ENCODE measurements around the gene PTPRN2. TPM values are rescaled to one million over a fixed set of nuclear protein-coding genes. Genes with fewer than 3 reads are reported as not detected.

Gene PTPRN2
- total RNA-seq, 3 donors from 2014 or later: 0.43 to 0.66 (median 0.63) TPM

DNA sequence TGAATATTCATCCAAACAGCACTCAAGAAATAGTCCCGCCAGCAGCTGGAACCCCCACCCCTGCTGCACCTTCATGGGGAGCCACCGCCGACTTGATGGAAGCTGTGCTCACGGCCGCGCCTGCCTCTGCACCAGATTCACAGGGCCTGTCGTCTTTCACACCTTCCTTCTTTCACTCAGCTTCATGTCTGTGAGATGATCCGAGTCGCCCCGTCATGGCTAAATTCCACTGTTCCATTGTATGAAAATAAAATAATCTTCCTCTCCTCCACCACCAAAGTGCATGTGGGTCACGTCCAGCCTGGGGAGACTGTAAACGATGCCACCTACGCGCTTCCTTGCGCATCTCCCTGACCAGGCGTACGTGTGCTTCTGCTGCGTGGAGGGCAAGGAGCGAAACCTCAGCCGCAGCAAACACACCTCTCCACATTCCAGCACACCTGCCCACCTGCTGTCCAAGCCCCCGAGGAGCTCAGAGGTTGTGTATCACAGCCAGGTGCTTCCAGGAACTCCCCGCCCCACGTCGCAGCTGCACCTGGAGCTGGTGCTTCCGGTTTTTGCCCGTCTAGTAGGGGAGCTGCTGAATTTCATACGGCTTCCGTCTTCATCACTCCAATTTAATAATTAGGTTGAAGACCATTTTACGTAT, 137.0 kb downstream of the PTPRN2 start:
- no peaks in the 10 kb centered on the region for H3K36me3 Mint-ChIP-seq (ENCODE audit: insufficient read depth)
- no peak overlapping the region for H3K4me3 Mint-ChIP-seq
- peaks cover 9% of the 10 kb centered on the region for H3K9me3 Mint-ChIP-seq
- no peak for DNase-seq
- no peaks in the 10 kb centered on the region for H3K4me1 Mint-ChIP-seq (ENCODE audit: low read depth)
- no peaks in the 10 kb centered on the region for H3K27me3 Mint-ChIP-seq (ENCODE audit: low read depth)
- ATAC-seq: no peak

DNA sequence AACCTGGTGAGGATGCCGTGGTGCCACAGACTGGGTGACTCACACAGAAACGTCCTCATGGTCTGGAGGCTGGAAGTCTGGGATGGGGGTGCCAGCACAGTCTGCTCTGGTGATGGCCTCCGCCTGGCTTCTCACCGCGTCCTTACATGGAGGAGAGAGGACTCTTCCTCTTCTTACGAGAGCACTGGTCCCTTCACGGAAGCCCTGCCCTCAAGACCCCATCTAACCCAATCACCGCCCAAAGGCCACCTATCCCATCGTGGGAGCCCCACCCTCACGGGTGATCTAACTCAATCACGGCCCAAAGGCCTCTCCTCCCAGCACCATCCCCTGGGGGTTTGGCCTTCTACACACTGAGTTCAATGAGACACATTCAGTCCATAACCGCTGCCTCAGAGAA, 137.7 kb downstream of the PTPRN2 start:
- no peaks in the 10 kb centered on the region for H3K4me1 Mint-ChIP-seq (ENCODE audit: low read depth)
- ATAC-seq: no peak

DNA sequence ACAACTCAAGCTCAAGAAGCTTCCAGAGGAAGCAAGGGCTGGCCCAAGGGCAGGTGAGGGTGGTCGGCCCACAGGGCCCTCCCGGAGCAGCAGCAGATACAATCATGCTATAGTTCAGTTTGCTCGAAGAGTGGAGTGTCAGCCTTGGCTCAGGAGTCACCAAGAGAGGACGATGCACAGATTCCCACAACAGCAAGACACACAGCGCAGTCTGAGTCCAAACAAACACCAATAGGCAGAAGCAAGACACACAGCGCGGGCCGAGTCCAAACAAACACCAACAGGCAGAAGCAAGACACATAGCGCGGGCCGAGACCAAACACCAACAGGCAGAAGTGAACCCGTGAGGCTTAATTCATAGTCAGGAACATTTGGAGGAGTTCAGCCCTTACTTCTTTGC, 138.4 kb downstream of the PTPRN2 start:
- Mint-ChIP-seq H3K9me3 (peaks cover 3% of the 10 kb centered on the region), H3K4me1 (ENCODE audit: low read depth) (no peaks in the 10 kb centered on the region), H3K4me3 (no peak overlapping the region), H3K27me3 (ENCODE audit: low read depth) (peaks cover 4% of the 10 kb centered on the region), H3K36me3 (ENCODE audit: insufficient read depth) (no peaks in the 10 kb centered on the region)
- DNase-seq: no peak
- ATAC-seq: no peak

More for the DNA sequence above, 137.7 kb downstream of the PTPRN2 start:
- Mint-ChIP-seq H3K36me3 (ENCODE audit: insufficient read depth) (no peaks in the 10 kb centered on the region), H3K27me3 (ENCODE audit: low read depth) (peaks cover 4% of the 10 kb centered on the region), H3K4me3 (no peak overlapping the region), H3K9me3 (peaks cover 9% of the 10 kb centered on the region)
- no peak for DNase-seq

DNA sequence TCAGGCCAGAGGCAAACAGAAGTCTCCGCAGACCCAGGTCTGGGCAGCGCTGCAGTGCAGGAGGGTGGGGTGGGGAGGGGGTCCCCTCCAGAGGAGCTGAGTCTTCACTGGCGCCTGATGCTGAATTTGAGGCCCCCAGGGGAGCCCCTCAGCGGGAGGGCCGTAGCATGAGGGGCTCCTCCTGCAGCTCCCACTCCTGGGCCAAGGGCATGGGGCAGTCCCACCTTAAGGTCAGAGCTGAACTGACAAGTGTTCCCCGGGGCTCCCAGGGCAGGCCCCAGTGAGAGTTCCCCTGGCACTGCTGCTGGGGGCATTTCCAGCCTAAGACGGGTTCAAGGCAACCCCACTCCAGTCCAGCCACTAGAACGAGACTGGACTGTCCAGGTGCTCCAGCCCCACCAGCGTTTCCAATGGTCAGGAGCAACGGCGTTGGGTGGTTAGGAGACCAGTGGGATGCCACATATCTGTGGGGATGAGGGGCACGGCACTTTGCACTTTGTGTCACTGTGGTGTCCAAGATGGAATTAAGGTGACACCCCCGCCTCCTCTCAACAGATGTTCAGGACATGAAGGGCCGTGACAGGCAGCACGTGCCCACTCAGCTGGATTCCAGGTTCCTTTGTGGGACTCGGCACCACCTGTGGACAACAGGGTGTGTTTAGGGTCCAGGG, 139.1 kb downstream of the PTPRN2 start:
- H3K4me3 Mint-ChIP-seq: no peak overlapping the region
- no peak for DNase-seq
- no peak for ATAC-seq
- peaks cover 4% of the 10 kb centered on the region for H3K27me3 Mint-ChIP-seq (ENCODE audit: low read depth)
- peaks cover under 1% of the 10 kb centered on the region for H3K9me3 Mint-ChIP-seq
- no peaks in the 10 kb centered on the region for H3K4me1 Mint-ChIP-seq (ENCODE audit: low read depth)
- no peaks in the 10 kb centered on the region for H3K36me3 Mint-ChIP-seq (ENCODE audit: insufficient read depth)

DNA sequence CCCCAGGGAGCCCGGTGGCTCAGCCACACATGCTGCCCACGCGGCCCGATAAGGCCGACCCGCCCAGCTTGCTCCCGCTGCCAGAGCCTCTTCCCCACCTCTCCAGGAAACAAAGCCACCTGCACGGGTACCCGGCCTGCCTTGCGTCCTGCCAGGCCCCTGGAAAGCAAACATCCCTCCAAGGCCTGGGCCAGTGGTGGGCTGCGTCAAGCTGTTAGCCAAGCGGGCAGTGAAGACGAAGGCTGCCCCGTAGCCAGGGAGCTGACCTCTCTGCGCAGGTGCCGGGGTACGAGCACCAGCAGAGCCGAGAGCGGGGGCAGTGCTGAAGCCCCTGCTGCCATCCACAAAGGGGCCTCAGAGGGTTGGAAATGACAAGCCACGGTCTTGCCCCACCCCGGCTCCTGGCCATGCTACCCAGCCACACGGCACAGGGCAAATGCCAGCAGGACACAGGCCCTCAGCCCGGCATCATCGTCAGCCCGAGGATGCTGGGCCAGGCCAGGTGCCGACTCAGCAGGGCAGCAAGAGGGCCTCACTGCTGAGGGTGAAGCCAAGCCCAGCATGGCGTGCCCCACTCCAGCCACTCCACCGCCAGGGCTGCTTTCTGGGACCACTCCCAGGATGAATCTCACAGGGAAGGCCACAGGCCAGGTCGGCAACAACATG, 140.0 kb downstream of the PTPRN2 start:
- ATAC-seq (no peak), DNase-seq (no peak)
- Mint-ChIP-seq H3K36me3 (ENCODE audit: insufficient read depth) (no peaks in the 10 kb centered on the region), H3K4me3 (no peak overlapping the region), H3K27me3 (ENCODE audit: low read depth) (peaks cover 4% of the 10 kb centered on the region), H3K4me1 (ENCODE audit: low read depth) (no peaks in the 10 kb centered on the region), H3K9me3 (no peaks in the 10 kb centered on the region)

DNA sequence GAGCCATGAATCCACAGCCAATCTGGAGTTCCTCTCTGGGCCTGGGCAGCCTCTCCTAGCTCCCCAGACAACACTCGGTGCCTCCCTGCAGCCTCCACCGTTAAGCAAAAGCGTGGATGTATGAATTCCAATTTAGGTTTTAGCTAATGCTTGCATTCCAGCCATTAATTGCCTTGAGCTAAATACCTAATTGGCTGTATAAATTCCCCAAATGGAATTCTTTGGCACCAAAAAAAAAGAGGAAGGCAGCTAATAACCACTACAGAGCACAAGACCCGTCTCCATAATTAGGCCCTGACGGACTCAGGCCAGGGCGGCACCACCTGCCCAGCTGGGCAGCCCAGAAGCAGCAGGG, 140.5 kb downstream of the PTPRN2 start:
- DNase-seq: no peak
- H3K27me3 Mint-ChIP-seq (ENCODE audit: low read depth): peaks cover 4% of the 10 kb centered on the region
- no peak for ATAC-seq
- no peaks in the 10 kb centered on the region for H3K4me1 Mint-ChIP-seq (ENCODE audit: low read depth)
- H3K4me3 Mint-ChIP-seq: no peak overlapping the region
- no peaks in the 10 kb centered on the region for H3K36me3 Mint-ChIP-seq (ENCODE audit: insufficient read depth)
- no peaks in the 10 kb centered on the region for H3K9me3 Mint-ChIP-seq

DNA sequence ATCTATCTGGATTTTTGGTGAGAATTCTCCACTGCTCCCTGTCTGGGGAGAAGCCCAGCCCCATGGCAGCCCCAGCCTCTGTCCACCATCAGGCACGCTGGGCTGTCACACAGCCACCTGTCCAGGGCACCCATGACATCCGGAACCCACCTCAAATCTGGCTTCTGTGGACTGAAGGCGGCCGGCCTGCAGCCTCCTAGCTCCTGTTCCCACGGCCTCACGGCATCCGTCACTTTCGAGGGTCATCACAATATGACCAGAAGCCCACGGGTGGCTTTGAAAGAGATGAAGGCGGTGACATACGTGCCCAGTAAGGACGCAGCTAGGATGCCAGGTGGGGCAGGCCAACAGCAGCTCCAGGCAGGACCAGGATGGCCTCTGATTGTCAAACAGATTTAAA, 140.9 kb downstream of the PTPRN2 start:
- ATAC-seq (no peak), DNase-seq (no peak)
- Mint-ChIP-seq H3K4me3 (no peak overlapping the region), H3K36me3 (ENCODE audit: insufficient read depth) (no peaks in the 10 kb centered on the region), H3K4me1 (ENCODE audit: low read depth) (no peaks in the 10 kb centered on the region), H3K27me3 (ENCODE audit: low read depth) (peaks cover 4% of the 10 kb centered on the region), H3K9me3 (no peaks in the 10 kb centered on the region)

DNA sequence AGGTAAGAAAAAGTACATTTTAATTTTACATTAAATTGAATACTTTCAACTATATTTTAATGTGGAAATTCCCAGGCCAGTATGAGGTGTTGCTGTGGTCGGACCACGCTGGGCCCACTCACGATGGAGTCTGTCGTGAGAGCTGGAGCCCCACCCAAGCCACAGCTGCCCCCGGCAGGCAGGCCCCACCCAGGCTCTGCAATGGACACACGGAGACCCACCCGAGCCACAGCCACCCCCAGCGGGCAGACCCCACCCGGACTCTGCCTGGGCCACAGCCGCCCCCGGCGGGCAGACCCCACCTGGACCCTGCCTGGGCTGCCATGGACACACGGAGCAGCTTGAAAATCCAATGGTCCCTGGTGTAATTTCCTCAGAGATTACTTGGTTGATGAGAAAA, 141.3 kb downstream of the PTPRN2 start:
- Mint-ChIP-seq H3K36me3 (ENCODE audit: insufficient read depth) (no peaks in the 10 kb centered on the region), H3K4me1 (ENCODE audit: low read depth) (no peaks in the 10 kb centered on the region), H3K27me3 (ENCODE audit: low read depth) (peaks cover 4% of the 10 kb centered on the region)

DNA sequence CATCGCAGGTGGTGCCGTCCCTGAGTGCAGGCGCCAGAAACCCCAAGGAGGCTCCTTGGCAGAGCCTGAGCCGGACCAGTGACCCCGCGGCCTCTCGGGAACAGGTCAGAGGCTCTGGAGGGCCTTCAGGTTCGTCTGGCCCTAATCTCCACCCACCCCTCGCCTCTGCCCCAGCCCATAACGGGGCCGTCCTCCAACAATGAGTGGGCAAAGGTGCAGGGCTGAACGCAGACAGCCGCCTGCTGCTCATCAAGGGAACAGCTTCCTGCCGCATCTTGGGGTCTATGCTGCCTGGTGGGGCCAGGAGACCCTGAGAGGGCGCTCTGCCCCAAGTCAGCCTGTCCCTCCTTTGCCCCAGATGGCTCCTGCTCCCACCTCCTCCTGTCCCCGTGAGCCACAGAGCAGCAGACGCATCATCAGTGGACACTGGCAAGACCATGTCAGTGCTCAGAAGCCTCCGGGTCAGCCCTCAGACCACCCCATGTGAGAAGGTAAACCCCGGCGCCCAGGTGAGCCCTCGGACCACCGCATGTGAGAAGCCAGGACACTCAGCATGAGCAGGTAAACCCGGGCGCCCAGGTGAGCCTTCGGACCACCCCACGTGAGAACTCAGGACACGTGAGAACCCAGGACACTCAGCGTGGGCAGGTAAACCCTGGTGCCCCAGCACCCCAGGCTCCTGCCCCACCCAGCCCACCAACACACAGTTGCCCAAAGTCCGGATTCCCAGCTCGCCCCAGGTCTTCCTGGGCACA, 142.0 kb downstream of the PTPRN2 start:
- no peak overlapping the region for H3K4me3 Mint-ChIP-seq

More for the DNA sequence above, 141.3 kb downstream of the PTPRN2 start:
- DNase-seq (no peak), ATAC-seq (no peak)
- H3K9me3 Mint-ChIP-seq: peaks cover 3% of the 10 kb centered on the region
- no peak overlapping the region for H3K4me3 Mint-ChIP-seq

DNA sequence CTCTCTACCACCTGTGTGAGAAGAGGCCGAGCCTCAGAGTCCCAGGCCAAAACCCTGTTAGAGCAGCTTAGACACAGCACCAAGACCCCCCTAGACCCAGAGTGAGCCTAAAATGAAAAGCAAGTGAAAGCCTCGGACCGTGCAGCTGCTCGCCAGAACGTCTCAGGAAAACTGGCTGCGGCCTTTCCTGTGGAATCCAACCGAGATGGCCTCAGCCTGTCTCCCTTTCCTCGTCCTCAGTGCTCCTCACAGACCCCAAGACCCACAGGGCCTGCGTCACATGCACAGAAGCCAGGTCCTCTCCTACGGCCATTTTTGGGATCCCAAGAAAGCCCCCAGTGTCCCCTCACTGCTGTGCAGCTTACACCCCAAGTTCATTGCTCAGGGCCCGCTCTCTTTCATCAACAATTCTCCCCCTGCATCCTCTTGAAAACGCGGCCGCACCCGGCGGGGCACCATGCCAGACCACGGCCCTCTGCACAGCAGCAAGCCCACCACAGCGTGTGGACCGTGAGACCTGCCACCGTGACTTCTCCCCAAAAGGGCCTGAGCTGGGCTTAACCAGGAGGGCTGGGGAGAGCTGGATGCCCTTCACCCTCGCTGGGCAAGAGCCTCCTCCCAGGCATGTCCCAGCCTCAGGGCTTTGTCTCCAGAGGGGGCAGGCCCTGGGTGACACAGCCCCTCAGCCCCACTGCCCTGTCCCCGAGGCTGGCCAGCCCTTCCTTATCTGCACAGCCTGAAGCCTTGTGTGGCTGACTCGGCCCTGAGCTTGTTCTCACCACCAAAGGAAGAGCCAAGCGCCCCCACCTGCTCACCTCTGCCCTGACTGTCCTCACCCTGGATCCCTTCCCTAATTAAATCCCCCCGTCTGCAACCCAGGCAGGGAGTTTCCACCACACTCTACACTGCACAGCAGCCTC, 142.9 kb downstream of the PTPRN2 start:
- H3K27me3 Mint-ChIP-seq (ENCODE audit: low read depth): peaks cover 4% of the 10 kb centered on the region
- peaks cover 9% of the 10 kb centered on the region for H3K9me3 Mint-ChIP-seq
- no peak overlapping the region for H3K4me3 Mint-ChIP-seq
- ATAC-seq (no peak), DNase-seq (no peak)
- H3K36me3 Mint-ChIP-seq (ENCODE audit: insufficient read depth): no peaks in the 10 kb centered on the region
- H3K4me1 Mint-ChIP-seq (ENCODE audit: low read depth): no peaks in the 10 kb centered on the region

More for the DNA sequence above, 142.0 kb downstream of the PTPRN2 start:
- no peaks in the 10 kb centered on the region for H3K4me1 Mint-ChIP-seq (ENCODE audit: low read depth)
- no peak for ATAC-seq
- H3K27me3 Mint-ChIP-seq (ENCODE audit: low read depth): peaks cover 4% of the 10 kb centered on the region
- no peak for DNase-seq
- H3K36me3 Mint-ChIP-seq (ENCODE audit: insufficient read depth): no peaks in the 10 kb centered on the region
- peaks cover 5% of the 10 kb centered on the region for H3K9me3 Mint-ChIP-seq

DNA sequence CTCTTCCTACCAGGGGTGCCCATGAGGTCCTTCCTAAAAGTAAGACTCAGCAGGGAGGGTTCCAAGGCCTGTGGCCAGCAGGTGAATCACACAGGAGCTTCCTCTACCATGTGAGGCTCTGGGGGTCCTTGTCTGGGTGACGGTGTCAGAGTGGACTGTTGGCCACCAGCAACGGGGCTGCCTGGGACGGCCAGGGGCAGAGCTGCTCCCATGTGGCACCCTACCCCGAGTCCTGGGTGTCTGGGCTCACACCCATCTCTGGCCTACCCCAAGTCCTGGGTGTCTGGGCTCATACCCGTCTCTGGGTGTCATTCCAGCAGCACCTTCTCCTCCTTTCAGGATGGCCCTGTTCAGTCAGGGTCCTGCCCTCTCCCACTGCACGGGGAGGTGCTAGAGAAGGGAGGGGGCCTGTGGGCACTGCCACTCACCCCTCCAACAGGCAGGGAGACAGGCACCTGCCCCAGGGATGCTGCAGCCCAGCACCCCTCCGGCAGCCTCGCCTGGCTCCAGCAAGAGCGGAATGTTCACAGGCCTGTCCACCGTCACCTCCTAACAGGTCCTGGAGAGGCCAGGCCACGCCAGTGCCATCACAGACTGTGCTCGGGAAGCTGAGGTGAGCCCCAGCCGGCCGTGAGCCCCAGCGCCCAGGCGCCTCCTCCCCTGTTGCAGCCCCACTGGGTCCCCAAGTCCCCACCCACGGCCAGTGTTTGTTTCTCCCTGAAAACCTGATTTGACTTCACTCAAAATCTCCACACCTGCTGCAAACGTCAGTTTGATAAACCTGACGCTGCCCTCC, 143.7 kb downstream of the PTPRN2 start:
- H3K27me3 Mint-ChIP-seq (ENCODE audit: low read depth): peaks cover 4% of the 10 kb centered on the region
- no peak overlapping the region for H3K4me3 Mint-ChIP-seq
- peaks cover 9% of the 10 kb centered on the region for H3K9me3 Mint-ChIP-seq
- no peaks in the 10 kb centered on the region for H3K36me3 Mint-ChIP-seq (ENCODE audit: insufficient read depth)
- DNase-seq (no peak), ATAC-seq (no peak)
- H3K4me1 Mint-ChIP-seq (ENCODE audit: low read depth): no peaks in the 10 kb centered on the region

DNA sequence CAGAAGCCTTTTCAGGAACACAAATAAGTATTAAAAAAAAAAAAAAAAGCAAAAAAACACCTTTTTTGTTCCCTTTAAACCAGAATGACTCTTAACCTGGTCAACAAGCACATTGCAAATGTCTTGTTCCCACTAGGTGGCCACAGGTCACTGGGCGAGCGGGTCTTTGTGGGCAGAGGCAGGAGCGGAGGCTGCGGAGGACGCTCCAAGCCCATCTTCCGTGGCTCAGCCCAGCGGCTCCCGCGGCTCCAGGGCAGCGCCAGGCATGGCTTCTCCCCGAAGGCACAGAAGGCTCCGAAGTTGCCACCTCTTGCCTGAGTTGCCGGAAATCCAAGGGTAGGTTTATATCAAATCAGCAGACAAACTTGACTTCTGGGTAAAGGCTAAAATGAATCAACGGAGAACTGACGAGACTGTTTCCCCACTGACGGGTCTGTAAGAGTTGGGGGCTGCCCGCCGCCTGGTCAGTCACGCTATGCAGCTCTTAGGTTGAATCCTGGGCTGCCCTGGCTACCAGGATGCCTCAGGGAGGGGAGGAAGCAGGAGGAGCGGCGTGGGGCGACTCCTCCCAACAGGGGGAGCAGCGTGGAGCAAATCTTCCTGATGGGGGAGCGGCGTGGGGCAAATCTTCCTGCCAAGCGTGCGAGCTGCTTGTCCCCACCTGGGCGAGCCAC, 144.5 kb downstream of the PTPRN2 start:
- no peak overlapping the region for H3K4me3 Mint-ChIP-seq
- H3K27me3 Mint-ChIP-seq (ENCODE audit: low read depth): peaks cover 4% of the 10 kb centered on the region
- no peaks in the 10 kb centered on the region for H3K4me1 Mint-ChIP-seq (ENCODE audit: low read depth)
- peaks cover 9% of the 10 kb centered on the region for H3K9me3 Mint-ChIP-seq
- H3K36me3 Mint-ChIP-seq (ENCODE audit: insufficient read depth): no peaks in the 10 kb centered on the region
- ATAC-seq: no peak
- no peak for DNase-seq

DNA sequence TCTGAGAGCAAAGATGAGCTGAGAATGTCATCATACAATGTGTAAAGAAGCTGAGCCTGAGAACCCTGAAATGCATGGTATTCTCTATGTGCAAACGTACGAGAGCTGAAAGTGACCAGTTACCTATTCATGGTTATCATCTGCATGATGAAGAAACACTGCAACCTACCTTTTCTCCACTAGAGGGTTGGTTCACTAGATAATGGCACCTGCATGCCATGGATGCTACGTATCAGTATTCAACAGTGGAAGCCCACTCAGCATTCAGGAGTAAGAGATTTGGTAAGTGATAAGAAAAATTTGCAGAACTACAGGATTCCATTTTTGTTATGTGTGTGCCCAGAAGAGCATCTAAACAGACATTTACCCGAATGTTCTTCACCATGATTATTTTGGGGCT, 145.4 kb downstream of the PTPRN2 start:
- DNase-seq (no peak), ATAC-seq (no peak)
- Mint-ChIP-seq H3K4me1 (ENCODE audit: low read depth) (no peaks in the 10 kb centered on the region), H3K4me3 (no peak overlapping the region), H3K27me3 (ENCODE audit: low read depth) (peaks cover 5% of the 10 kb centered on the region), H3K9me3 (peaks cover 9% of the 10 kb centered on the region), H3K36me3 (ENCODE audit: insufficient read depth) (no peaks in the 10 kb centered on the region)

Data from activated T-cell treated with anti-CD3 and anti-CD28 coated beads, Interleukin-2, amount 50 U/mL, for 4 hours (primary cell).